Effector memory CD8-positive, alpha-beta T cell (primary cell): Measurements from ENCODE around the gene TFAP2E.

Experiments used
- ATAC-seq: fragments of 150-1000 bp; cut with Tn5 transposase; replicated peaks from 2 replicates; pipeline ENCODE4 v1.10.0; 2021; ENCODE audit warnings: mild to moderate bottlenecking, moderate library complexity
- DNase-seq, 3 experiments: peaks; one replicate each; pipeline ENCODE4 v3.0.0; 2021
- H3K27ac Mint-ChIP-seq, 2 donors: one replicate each; pipeline ENCODE4 v1.8.0; 2022; ENCODE audit warnings: mild to moderate bottlenecking in 2 of 2, mixed read lengths in 2 of 2, moderate library complexity in 2 of 2
- H3K27me3 Mint-ChIP-seq, 2 donors: one replicate each; pipeline ENCODE4 v1.8.0; 2022; ENCODE audit warnings: mixed read lengths in 2 of 2
- H3K36me3 Mint-ChIP-seq: one replicate; pipeline ENCODE4 v1.8.0; 2022; ENCODE audit warnings: mild to moderate bottlenecking, moderate library complexity, mixed read lengths; ENCODE audit not compliant: insufficient read depth
- H3K4me1 Mint-ChIP-seq, 2 donors: one replicate each; pipeline ENCODE4 v1.8.0; 2022; ENCODE audit warnings: low read depth in 2 of 2, mixed read lengths in 2 of 2
- H3K4me3 Mint-ChIP-seq, 2 donors: one replicate each; pipeline ENCODE4 v1.8.0; 2022; ENCODE audit warnings: mild to moderate bottlenecking in 2 of 2, mixed read lengths in 2 of 2, moderate library complexity in 2 of 2
- H3K9me3 Mint-ChIP-seq, 2 donors: one replicate each; pipeline ENCODE4 v1.8.0; 2022; ENCODE audit warnings: mixed read lengths in 2 of 2

The TFAP2E gene

DNA sequence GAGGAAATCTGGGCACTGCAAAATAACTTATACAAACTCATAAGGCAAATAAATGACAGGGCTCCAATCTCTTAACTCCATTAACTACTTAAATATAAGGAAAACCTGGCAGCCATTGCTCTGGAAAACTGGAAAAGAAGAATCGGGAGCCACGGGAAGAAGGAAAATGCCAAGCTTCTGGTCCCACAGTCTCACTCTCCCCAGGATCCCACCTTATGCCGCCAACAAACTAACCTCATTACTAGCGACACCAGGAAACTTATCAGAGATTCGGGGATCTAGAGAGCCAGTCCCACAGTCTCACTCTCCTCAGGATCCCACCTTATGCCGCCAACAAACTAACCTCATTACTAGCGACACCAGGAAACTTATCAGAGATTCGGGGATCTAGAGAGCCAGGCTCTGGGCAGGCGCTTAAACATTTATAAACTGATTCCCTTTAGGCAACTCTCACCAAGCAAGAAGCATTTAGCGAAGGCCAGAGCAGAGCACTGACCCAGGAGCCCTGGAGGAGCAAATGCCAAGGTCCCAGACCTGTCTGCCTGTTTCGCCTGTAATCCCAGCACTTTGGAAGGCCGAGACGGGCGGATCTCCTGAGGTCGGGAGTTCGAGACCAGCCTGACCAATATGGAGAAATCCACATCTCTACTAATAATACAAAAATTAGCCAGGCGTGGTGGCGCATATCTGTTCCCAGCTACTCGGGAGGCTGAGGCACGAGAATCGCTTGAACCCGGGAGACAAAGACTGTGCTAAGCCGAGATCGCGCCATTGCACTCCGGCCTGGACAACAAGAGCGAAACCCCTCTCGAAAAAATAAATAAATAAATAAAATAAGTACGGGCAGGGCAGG, 67.5 kb downstream of the TFAP2E start:
- ATAC-seq (no peak), DNase-seq (no peak)
- H3K9me3 Mint-ChIP-seq: no peaks in the 10 kb centered on the region
- H3K27me3 Mint-ChIP-seq: peaks cover 3 to 9% of the 10 kb centered on the region in 2 donors
- peaks cover 32% of the 10 kb centered on the region for H3K36me3 Mint-ChIP-seq
- peak overlapping the region; percentile 98 to 100 for H3K27ac Mint-ChIP-seq
- peaks cover 24 to 38% of the 10 kb centered on the region in 2 donors for H3K4me1 Mint-ChIP-seq
- H3K4me3 Mint-ChIP-seq: peak overlapping the region; percentile 100

DNA sequence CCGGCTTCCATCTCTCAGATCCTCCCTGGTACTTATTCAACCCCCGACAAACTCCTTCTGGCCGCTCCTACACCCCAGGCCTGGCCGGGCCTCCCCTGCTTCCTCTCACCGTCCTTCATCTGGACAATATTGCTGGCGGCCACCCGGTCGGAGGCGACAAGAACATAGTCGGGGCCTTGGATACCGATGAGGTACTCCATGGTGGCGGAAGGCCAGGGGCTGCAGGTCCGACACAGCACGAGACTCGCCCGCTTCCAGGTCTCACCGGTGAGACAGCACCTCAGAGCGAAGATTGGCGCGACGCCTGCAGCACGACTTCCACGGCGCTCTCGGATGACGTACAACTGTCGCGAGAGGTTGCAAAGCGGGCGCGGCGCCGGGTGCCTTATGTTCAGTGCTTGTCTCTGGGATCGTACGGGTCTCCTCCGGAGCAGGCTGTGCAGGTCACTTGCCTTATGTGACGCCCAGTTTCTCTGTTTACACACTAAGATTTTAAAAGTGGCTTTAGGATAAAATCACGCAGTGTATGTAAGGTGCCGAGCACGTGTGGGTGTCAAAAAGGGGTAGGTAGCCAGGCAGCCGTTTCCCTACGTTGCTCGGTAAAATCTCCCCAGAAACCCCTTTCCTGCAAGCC, 68.2 kb downstream of the TFAP2E start, which contains the start of gene PSMB2:
Gene PSMB2 (minus strand): TSS at position 294 of the 634 bp plus-strand sequence. CDS start 94 bp downstream, at position 200.
- ATAC-seq (peak; percentile 91), DNase-seq (peak; percentile 95 to 98 (median 96))
- H3K4me1 Mint-ChIP-seq: peaks cover 24 to 38% of the 10 kb centered on the region in 2 donors
- no peaks in the 10 kb centered on the region for H3K9me3 Mint-ChIP-seq
- H3K27me3 Mint-ChIP-seq: peaks cover 10 to 16% of the 10 kb centered on the region in 2 donors
- peaks cover 25% of the 10 kb centered on the region for H3K36me3 Mint-ChIP-seq
- peak within 1 kb of the TSS; percentile 98 to 100 for H3K27ac Mint-ChIP-seq
- peak within 1 kb of the TSS; percentile 100 for H3K4me3 Mint-ChIP-seq

DNA sequence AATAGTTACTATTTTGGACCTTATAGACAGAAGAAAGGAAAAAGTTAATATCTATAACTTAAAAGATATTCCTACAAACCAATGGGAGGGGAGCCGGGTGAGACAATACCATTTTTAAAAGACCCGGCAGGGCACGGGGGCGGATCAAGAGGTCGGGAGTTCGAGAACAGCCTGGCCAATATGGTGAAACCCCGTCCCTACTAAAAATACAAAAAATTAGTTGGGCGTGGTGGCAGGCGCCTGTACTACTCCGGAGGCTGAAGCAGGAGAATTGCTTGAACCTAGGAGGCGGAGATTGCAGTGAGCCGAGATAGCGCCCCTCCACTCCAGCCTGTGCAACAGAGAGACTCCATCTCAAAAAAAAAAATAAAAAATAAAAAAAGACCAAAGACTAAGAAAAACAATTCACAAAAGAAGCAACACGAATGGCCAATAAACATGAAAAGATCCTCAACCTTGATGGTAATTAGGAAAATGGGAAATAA, 69.4 kb downstream of the TFAP2E start:
- no peaks in the 10 kb centered on the region for H3K9me3 Mint-ChIP-seq
- H3K27me3 Mint-ChIP-seq: peaks cover 17 to 21% of the 10 kb centered on the region in 2 donors
- H3K4me1 Mint-ChIP-seq: peaks cover 22 to 35% of the 10 kb centered on the region in 2 donors
- peak overlapping the region; percentile 98 to 100 for H3K27ac Mint-ChIP-seq
- H3K4me3 Mint-ChIP-seq: peak overlapping the region; percentile 100
- H3K36me3 Mint-ChIP-seq: peaks cover 21% of the 10 kb centered on the region
- DNase-seq (no peak), ATAC-seq (no peak)

DNA sequence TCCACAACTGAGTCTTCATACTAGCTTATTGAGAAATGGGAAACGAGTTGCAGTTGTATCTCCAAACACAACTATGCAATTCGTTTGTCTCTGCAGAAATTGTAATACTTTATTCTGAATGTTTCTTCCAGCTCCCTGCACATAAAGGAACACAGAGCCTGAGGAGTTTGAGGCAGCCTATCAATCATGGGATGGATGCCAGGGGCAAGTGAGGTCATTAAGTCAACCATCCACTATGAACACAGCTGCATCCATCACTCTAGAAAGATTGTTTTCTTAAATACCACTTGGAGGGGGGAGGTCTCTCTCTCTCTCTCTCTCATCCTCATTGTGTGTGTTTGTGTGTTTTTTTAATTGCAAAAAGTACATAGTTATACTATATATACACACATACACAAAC, 71.1 kb downstream of the TFAP2E start:
- ATAC-seq: no peak
- no peak for DNase-seq
- Mint-ChIP-seq H3K9me3 (no peaks in the 10 kb centered on the region), H3K27me3 (peaks cover 17 to 21% of the 10 kb centered on the region in 2 donors), H3K27ac (no peak overlapping the region), H3K36me3 (peaks cover 21% of the 10 kb centered on the region), H3K4me3 (no peak overlapping the region), H3K4me1 (peaks cover 13 to 21% of the 10 kb centered on the region in 2 donors)
